HT1080 (cell line): ENCODE measurements around the gene FNDC8. TPM values are rescaled to one million over a fixed set of nuclear protein-coding genes. Genes with fewer than 3 reads are reported as not detected.
"Not testable (repeated sequence)": the region's sequence is repeated elsewhere in the genome, so short reads cannot be mapped to it uniquely, and the experiment has no call there.

Experiments
- DNase-seq: peaks from one replicate; pipeline ENCODE4 v3.0.0-alpha.2; 2015; ENCODE audit warnings: low read depth
- small RNA-seq: library from RNA; depleted of rRNA; stranded (forward); fragments of <200 nt; gene quantifications from one replicate; pipeline ENCODE3, GENCODE V24; 2014
- total RNA-seq: library from RNA; depleted of rRNA; stranded (reverse); fragments of >200 nt; shearing (Covaris generic); gene quantifications from 2 replicates; pipeline ENCODE4 v1.2.3, GENCODE V29; 2014; rRNA removed

FNDC8 gene
- total RNA-seq, 1 experiment from 2014 or later, result not detected

DNA sequence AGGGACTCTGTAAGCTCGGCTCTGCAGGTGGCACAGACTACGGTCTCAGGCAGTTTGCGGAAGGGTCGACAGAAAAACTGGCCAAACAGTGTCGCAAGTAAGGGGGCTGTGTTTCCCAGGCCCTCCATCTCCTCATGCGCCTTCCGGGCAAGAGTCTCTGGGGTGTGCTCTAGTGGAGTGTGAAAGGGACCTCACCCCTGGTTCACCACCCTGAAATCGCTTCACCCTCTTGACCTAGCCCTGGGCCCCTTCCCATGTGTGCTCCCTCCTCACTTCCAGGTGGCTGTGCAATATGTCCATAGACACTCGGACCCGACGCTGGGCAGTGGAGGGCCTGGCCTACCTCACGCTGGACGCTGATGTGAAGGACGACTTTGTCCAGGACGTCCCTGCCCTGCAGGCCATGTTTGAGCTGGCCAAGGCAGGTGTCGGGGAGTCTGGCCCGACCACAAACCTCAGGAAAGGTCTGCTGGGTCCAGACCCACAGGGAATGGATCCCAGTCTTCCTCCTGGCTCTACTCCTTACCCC is 48.5 kb downstream of the FNDC8 start:
- no peak for DNase-seq

DNA sequence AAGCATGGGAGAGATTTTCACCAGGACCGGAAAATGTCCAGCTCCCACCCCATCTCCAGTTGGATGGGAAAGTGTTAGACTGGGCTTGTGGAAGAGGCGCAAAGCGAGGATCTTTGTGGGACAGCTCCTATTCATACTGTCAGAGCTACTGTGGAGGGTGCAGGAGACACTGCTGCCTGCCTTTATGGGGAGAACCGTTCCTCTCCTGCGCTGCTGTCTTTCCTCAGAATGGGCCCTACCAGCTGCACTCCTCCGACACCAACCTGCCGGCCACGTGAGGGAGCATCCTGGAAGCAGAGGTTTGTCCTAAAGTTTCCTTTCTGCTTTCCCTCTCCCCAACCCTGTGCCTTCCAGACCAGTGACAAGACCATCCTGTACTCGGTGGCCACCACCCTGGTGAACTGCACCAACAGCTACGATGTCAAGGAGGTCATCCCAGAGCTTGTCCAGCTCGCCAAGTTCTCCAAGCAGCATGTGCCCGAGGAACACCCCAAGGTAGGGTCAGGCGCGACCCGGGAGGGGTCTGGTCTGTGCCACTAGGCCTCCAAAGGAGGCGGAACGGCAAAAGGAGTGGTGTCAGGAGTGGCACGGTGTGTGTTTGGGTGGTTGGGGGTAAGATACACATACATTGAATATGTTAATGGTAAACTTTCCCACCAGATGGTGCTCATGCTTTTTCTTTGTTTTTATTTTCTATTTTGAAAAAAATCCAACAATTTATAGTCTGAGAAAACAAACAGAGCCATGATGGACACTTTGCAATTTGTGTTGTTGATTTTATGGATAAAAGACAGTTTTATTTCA is 49.8 kb downstream of the FNDC8 start:
- peak; percentile 49 for DNase-seq

DNA sequence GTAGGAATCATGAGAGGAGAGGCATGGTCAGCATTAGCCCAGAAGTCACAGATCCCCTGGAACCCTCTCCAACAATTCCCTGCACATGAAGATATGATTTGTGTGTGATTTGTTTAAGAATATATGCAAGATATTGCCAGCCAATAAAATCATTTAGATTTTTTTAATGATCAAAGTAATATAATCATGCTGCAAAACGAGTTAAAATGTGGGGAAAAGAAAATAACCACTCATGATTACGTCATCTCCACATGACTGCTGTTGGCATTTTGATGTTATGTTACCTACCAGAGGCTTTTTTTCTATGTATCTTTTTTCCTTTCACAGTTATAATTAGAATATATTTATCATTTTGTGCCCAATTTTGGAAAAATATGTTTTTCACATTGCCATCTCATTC is 50.4 kb downstream of the FNDC8 start:
- DNase-seq, result peak; percentile 37

DNA sequence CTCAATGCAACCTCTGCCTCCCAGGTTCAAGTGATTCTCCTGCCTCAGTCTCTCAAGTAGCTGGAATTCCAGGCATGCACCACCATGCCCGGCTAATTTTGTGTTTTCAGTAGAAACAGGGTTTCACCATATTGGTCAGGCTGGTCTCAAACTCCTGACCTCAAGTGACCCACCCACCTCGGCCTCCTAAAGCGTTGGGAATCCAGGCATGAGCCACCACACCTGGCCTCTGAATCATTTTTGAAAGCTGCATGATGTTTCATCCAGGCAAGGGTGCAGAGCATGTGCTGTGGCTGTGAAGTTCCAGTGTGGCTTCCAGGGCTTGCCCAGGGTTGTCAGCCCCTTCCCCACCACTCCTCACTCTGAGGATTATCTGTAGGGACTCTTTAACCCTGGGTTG is 50.9 kb downstream of the FNDC8 start:
- DNase-seq, result not testable (repeated sequence)

DNA sequence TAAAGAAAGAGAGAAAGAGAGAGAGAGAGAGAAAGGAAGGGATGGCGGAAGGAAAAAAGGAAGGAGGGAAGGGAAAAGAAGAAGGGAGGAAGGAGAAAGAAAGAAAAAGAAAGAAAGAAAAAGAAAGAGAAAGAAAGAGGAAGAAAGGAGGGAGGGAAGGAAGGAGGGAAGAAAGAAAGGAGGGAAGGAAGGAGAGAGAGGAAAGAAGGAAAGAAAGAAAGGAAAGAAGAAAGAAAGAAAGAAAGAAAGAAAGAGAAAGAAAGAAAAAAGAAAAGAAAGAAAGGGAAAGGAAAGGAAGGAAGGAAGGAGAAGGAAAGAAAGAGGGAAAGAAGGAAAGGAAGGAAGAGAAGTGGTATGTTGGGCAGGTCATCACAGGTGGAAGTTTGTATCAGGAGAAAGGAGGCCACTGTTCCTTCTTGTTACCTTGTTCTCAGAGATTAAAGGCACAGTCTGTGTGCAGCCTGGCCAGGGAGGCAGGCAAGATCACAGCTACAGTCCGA is 53.5 kb downstream of the FNDC8 start:
- DNase-seq, result no peak

DNA sequence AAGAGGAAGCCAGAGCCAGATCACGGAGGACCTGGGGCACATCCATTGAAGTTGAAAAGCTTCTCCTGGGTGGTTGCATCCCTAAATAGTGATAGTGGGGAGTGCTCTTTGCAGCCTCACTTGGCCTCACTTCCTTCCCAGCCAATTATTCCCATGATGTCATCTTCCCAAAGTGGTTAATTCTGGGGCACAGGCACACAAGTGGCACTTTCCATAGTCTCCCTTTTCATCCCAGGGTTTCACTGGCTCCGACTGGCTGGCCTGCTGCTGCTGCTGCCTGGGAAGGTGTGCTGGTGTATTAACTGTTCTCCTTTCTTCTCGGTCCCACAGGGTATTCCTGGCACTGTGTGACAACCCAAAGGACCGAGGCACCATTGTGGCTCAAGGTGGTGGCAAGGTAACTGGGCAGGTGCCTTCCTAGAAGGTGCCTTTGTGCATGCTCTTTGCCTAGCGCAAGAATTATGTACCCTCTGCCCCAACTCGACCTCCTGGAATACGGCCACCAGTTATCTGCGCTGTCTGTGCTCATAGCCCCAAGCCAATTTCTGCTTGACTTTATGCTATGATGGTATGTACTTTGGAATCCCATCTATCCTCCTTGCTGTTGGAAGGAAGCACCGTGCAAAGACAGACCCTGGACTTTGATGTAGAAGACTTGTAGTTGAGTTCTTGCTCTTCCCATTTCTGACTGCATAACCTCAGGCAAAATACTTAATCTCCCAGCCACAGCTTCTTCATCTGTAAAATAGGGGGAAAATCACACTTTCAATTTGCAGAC is 54.4 kb downstream of the FNDC8 start:
- no peak for DNase-seq

DNA sequence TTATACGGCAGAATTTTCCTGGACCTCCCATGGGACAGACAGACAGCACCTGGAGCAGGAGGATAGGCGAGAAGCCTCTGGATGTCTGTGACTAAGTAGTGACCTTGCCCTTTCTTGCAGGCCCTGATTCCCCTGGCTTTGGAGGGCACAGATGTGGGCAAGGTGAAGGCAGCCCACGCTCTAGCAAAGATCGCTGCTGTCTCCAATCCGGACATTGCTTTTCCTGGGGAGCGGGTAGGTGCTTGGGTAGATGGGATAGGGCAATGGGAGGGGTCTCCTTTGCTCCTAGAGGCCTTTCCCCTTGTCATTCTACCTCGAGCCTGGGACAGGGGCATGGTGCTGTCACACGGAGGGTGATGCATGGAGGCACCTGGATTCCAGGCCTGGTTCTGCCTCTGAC is 55.5 kb downstream of the FNDC8 start:
- no peak for DNase-seq

DNA sequence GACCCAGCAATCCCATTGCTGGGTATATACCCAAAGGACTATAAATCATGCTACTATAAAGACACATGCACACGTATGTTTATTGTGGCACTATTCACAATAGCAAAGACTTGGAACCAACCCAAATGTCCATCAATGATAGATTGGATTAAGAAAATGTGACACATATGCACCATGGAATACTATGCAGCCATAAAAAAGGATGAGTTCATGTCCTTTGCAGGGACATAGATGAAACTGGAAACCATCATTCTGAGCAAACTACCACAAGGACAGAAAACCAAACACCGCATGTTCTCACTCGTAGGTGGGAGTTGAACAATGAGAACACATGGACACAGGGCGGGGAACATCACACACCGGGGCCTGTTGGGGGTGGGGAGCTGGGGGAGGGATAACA is 58.0 kb downstream of the FNDC8 start:
- DNase-seq, result not testable (repeated sequence)

Small RNA genes within 50 kb of the gene (small RNA-seq; reads per million reads assigned to genes)
- gene AC004223.1, result not detected
- gene RNU6-840P, result not detected

Other genes with a start within 250 kb of the FNDC8 start
- gene CCT6B, start 160.2 kb upstream of the FNDC8 start, total RNA-seq, result 0.10 and 0.74 TPM in 2 replicates
- 11.6 and 12.1 TPM in 2 replicates for gene ZNF830, start 160.1 kb upstream of the FNDC8 start, total RNA-seq
- gene LIG3, start 141.1 kb upstream of the FNDC8 start, total RNA-seq, result 39.1 and 39.5 TPM in 2 replicates
- gene RFFL, start 57.9 kb upstream of the FNDC8 start, total RNA-seq, result 20.7 and 23.7 TPM in 2 replicates
- gene RAD51D, start 1.8 kb upstream of the FNDC8 start, total RNA-seq, result 8.6 and 10.1 TPM in 2 replicates
- 42.9 and 47.2 TPM in 2 replicates for gene NLE1, start 20.7 kb downstream of the FNDC8 start, total RNA-seq
- gene UNC45B, start 26.2 kb downstream of the FNDC8 start, total RNA-seq, result not detected in 2 replicates
- gene SLC35G3, start 72.8 kb downstream of the FNDC8 start, total RNA-seq, result not detected in 2 replicates
- 12.3 and 13.0 TPM in 2 replicates for gene SLFN5, start 121.5 kb downstream of the FNDC8 start, total RNA-seq